GM21367 (cell line): ENCODE data around the gene PCGF5.
"Not testable (repeated sequence)": the region's sequence is repeated elsewhere in the genome, so short reads cannot be mapped to it uniquely, and the experiment has no call there.

Experiments
- ATAC-seq: cut with Tn5 transposase; IDR thresholded peaks from one replicate; pipeline ENCODE4 v1.9.1; 2021; ENCODE audit not compliant: unreplicated experiment

Gene PCGF5

DNA sequence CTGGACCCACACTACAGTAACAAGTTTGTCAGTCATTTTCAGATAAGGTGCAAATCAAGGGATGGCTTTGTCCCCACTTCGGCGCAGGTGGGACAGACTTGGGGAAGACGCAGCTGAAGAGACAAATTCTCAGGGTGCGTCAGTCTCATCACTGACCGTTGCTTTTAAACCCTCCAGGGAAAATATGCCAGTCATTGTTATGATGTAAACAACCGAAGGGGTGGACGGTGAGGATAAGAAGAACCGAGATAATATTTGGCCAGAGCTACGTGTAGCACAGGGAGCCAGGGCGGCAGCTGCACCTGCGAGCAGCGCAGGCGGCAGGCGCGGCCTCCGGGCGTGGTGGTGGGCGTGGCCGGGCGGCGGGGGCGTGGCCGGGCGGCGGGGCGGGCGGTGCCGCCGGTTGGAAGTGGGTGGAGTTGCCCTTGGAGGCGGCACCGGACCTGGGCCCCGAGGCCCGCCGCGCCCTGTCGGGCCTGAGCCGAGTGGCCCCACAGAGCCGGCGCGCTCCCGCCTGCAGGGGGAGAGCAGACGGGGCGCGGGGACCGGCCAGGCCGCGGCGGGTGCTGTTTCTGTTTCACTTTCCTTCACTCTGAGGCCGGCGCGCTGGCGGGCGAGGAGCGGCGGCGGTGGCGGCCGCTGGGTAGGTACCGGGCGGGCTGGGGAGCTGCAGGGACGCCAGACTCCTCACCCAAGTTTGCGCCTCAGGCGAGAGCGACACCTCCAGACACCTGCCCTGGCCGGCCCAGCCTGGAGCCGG is at the start of gene PCGF5:
PCGF5 (plus strand) TSS at position 470 of the 760 bp plus-strand sequence. CDS start 2,209 bp downstream, outside the sequence.
- peak; percentile 94 for ATAC-seq

DNA sequence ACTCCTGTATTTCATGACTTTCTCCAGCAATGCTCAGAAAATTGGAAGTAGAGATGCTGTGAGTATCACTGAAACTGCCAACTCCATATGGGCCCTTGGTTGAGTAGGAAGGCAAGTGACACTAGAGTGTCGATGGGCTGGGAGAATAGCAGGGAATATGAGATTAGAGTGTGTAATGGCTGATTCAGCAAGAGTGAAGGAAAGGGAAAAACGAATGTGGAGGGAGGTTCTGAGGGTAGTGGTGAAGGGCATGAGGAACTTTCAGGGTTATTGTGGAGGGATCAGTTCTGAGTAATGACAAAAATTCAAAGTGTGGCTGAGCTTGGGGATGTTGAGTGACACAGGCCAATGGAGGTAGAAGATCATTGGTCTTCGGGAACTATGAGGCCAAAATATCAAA is 49.0 kb upstream of the PCGF5 start:
- no peak for ATAC-seq

GRCh38 chr10:91172348-91172747 is 48.1 kb upstream of the PCGF5 start:
- no peak for ATAC-seq

- ATAC-seq = no peak
These were observed 35.1 kb upstream of the PCGF5 start for GRCh38 chr10:91185239-91185875.

DNA sequence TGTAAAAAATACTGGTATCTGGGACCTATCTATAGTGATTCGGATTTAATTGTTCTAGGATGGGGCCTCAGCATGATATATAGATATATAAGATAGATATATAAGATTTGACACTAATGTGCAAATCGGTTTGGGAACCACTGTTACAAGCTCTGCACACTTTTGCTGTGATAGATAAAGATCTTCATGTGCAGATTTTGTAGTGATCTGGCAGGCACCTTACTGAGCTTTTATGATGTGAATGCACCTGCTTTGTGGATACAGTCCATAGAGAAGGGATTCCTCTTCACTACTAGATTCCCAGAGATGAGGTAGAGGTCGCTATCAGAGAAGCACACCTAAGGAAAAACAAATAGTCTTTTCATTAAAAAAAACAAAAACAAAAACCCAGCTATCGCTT is 33.3 kb upstream of the PCGF5 start:
- ATAC-seq = no peak

GRCh38 chr10:91188010-91188409 is 32.5 kb upstream of the PCGF5 start:
- not testable (repeated sequence) for ATAC-seq

GRCh38 chr10:91188889-91189288 is 31.6 kb upstream of the PCGF5 start:
- ATAC-seq = no peak

DNA sequence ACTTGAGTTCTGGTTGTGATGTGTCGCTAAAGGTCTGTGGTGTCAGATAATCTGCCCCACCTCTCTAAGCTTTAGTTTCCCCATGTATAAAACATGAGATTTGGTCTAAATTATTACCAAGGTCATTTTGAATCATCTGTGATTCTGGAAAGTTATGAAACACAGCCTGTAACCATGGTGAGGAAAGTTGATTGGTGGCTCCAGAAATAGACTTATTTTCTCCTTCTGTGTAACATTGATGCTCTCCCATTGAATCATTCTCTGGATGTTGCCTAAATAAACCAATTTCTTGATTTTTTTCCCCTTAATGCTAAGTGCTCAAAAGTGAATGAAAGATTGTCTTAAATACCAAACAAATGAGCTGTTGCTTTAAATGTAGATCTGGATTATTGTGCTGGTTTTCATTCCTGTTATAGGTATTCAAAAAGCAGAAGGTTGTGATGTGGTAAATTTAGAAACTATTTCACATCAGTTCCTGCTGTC is 30.0 kb upstream of the PCGF5 start:
- no peak for ATAC-seq

DNA sequence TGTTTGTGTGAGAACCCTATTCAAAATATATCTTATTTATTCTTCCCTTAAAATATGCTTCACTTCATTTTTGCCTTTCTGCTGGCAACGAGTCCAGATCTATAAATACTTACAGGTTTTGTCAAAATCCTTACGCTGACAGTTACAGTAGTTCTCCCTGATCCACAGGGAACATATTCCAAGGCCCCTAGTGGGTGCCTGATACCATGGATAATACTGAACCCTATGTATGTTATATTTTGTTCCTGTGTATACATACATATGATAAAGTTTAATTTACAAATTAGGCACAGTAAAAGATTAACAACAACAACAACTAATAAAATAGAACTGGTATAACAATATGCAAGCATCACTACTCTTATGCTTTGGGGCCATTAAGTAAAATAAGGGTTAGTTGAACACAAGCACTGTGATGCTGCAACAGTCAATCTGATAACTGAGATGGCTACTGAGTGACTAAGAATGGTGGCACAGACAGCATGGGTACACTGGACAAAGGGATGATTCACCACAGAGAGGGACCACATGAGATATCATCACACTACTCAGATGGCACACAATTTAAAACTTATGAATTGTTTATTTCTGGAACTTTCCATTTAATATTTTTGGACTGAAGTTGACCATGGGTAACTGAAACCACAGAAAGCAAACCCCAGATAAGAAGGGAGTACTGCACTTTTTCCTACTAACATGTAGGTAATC is 29.4 kb upstream of the PCGF5 start:
- peak; percentile 51 for ATAC-seq

- ATAC-seq = no peak
These were observed 28.9 kb upstream of the PCGF5 start for GRCh38 chr10:91191584-91191919.

DNA sequence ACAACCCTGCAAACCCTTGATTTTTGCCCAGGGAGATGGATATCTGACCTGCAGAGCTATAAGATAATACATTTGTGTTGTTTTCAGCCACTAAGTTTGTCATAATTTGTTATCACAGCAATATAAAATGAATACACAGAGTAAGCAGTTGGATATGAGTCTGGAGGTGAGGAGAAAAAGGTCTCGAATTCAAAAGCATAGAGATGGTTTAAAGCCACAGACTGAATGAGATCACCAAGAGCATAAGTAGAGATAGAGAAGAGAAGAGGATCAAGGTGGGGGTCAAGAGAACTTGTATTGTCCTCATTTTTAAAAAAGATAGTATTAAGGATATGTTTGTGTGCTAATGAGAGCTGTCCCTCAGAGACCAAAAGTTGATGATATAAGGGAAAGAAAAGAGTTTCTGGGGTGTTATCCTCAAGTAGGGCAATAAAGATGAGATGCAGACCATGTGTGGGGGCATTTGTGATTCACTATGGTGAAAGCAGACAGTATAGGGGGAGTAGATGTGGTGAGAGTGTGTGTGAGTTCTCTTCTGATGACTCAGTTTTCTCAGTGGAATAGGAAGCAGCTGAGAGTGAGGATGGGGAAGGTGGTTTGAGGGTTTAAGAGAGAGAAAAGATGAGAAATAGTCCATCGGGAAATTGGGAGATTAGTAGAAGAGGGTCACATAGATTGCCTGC is 25.8 kb upstream of the PCGF5 start:
- no peak for ATAC-seq

GRCh38 chr10:91196268-91197048 is 24.0 kb upstream of the PCGF5 start:
- ATAC-seq = no peak

- no peak for ATAC-seq
These were observed 23.3 kb upstream of the PCGF5 start for GRCh38 chr10:91197127-91197526.

DNA sequence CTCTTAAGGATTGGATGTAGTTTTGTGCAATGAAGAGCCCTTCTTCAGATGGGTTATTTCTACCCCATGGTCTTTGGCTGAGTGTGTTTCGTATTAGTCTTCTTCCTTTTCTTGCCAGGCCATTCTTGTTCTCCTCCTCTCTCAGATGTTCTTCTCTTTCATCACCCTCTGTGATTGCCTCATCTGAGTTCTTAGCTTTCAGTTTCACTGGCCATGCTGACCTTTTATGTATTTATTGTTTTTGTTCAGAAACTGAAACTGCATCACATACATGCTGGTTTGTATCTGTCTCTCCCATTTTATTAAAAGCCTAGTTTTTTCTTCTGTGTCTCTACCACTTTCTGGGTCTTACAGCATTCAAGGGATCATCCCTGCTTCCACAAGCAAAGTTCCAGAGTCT is 21.7 kb upstream of the PCGF5 start:
- ATAC-seq = peak; percentile 62

GRCh38 chr10:91200314-91201212 is 19.9 kb upstream of the PCGF5 start:
- ATAC-seq = no peak

GRCh38 chr10:91201213-91201996 is 19.1 kb upstream of the PCGF5 start:
- ATAC-seq = peak; percentile 33

DNA sequence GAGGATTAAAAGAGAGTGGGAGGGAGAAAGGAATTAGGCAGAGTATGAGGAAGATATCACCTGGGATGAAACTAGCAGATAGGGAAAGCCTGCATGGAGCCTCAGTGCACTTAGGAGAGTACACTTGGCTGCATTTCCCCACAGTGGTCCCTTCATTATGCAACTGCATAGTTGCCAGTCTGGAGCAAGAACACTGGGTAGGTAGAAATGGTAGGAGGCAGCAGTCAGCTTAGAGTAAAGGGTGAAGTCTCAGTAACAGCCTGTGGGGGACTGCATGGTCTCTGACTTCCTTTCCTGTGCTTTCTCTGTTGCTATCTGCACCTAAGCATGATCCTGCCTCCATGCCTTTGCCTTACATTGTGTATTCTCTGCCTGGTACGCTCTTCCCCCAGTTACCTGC is 14.0 kb upstream of the PCGF5 start:
- peak; percentile 49 for ATAC-seq

- no peak for ATAC-seq
These were observed 13.5 kb upstream of the PCGF5 start for GRCh38 chr10:91206837-91207474.
